ENCODE measurements around the gene OPCML. TPM values are rescaled to one million over a fixed set of nuclear protein-coding genes. Genes with fewer than 3 reads are reported as not detected.

Gene OPCML
- total RNA-seq, 1 experiment from 2014 or later = not detected

DNA sequence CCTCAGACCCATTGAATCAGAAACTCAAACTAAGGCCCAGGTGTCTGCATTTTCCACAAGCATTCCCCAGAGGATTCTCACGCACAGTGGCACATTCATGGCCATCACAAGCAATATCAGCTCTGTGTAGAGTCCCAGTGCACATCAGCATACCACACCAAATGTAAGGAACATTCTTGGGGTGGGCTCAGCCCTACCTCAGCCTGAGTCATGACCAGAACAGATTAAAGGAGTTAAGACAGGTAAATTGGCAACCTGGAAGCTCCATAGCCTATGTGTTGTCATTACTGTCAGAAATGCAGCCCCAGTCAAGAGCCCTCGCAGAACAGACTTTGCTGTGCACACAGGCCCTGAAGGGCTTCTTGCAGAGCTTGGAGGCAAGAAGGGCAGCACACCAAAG lies 53.1 kb downstream of the OPCML start:
- DNase-seq (ENCODE audit: low read depth, low spot score) (no peak), ATAC-seq (no peak)
- CTCF ChIA-PET = no interaction called here
- POLR2A ChIA-PET = no interaction called here
- no TSS peak for BruUV-seq (replicated peaks)
- no peaks in the 10 kb centered on the region for H3K27me3 ChIP-seq (ENCODE audit: control insufficient read depth, insufficient read depth, low read length)
- intact Hi-C loops (cut with micrococcal nuclease; ENCODE audit: unreplicated experiment) = no loop called here
- no peaks in the 10 kb centered on the region for H3K36me3 ChIP-seq (ENCODE audit: control insufficient read depth, insufficient read depth, low read length)
- in situ Hi-C loops (cut with HindIII; ENCODE audit: low pct_unique_long_range_greater_than_20kb, low sequenced_read_pairs) = no loop called here
- H3K4me3 ChIP-seq (ENCODE audit: low read depth in 2 of 2, low read length in 2 of 2) = no peak overlapping the region
- TF ChIP-seq, protein P1, sequence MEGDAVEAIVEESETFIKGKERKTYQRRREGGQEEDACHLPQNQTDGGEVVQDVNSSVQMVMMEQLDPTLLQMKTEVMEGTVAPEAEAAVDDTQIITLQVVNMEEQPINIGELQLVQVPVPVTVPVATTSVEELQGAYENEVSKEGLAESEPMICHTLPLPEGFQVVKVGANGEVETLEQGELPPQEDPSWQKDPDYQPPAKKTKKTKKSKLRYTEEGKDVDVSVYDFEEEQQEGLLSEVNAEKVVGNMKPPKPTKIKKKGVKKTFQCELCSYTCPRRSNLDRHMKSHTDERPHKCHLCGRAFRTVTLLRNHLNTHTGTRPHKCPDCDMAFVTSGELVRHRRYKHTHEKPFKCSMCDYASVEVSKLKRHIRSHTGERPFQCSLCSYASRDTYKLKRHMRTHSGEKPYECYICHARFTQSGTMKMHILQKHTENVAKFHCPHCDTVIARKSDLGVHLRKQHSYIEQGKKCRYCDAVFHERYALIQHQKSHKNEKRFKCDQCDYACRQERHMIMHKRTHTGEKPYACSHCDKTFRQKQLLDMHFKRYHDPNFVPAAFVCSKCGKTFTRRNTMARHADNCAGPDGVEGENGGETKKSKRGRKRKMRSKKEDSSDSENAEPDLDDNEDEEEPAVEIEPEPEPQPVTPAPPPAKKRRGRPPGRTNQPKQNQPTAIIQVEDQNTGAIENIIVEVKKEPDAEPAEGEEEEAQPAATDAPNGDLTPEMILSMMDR (IDR thresholded peaks at IDR 0.05) = no peak
- TF ChIP-seq POLR2AphosphoS5 (IDR thresholded peaks at IDR 0.05; ENCODE audit: low read depth, low read length) = no peak
- TF ChIP-seq, protein P2, sequence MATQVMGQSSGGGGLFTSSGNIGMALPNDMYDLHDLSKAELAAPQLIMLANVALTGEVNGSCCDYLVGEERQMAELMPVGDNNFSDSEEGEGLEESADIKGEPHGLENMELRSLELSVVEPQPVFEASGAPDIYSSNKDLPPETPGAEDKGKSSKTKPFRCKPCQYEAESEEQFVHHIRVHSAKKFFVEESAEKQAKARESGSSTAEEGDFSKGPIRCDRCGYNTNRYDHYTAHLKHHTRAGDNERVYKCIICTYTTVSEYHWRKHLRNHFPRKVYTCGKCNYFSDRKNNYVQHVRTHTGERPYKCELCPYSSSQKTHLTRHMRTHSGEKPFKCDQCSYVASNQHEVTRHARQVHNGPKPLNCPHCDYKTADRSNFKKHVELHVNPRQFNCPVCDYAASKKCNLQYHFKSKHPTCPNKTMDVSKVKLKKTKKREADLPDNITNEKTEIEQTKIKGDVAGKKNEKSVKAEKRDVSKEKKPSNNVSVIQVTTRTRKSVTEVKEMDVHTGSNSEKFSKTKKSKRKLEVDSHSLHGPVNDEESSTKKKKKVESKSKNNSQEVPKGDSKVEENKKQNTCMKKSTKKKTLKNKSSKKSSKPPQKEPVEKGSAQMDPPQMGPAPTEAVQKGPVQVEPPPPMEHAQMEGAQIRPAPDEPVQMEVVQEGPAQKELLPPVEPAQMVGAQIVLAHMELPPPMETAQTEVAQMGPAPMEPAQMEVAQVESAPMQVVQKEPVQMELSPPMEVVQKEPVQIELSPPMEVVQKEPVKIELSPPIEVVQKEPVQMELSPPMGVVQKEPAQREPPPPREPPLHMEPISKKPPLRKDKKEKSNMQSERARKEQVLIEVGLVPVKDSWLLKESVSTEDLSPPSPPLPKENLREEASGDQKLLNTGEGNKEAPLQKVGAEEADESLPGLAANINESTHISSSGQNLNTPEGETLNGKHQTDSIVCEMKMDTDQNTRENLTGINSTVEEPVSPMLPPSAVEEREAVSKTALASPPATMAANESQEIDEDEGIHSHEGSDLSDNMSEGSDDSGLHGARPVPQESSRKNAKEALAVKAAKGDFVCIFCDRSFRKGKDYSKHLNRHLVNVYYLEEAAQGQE (IDR thresholded peaks at IDR 0.05; ENCODE audit: insufficient read depth in 1 of 2, low read depth in 2 of 2, low read length in 1 of 2) = no peak
- H3K27ac ChIP-seq (ENCODE audit: low read length) = no peak overlapping the region
- no peaks in the 10 kb centered on the region for H3K9me3 ChIP-seq (ENCODE audit: control insufficient read depth, insufficient read depth, low read depth, low read length)
- no peaks in the 10 kb centered on the region for H3K4me1 ChIP-seq (ENCODE audit: control insufficient read depth, insufficient read depth, low read length)

DNA sequence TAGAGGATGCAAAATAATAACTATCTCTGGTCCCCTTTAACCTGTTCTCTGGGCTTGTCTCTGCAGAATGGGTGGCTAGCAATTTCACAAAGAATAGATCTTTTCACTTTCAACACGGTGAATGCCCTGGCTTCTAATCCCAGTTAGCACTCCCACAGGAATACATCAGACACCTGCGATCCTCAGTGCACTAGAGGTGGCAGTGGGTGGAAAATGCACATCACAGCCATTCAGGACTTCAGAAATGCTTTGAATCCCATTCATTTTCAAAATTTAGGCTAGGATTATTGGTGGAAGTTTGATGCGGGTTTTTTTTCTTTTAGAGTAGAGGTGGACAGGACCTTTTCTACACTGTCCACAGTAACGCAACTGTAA lies 55.1 kb downstream of the OPCML start:
- ChIA-PET CTCF (no interaction called here), POLR2A (no interaction called here)
- Histone ChIP-seq H3K9me3 (ENCODE audit: control insufficient read depth, insufficient read depth, low read depth, low read length) (no peaks in the 10 kb centered on the region), H3K27ac (ENCODE audit: low read length) (no peak overlapping the region), H3K4me1 (ENCODE audit: control insufficient read depth, insufficient read depth, low read length) (no peaks in the 10 kb centered on the region), H3K36me3 (ENCODE audit: control insufficient read depth, insufficient read depth, low read length) (no peaks in the 10 kb centered on the region), H3K27me3 (ENCODE audit: control insufficient read depth, insufficient read depth, low read length) (no peaks in the 10 kb centered on the region), H3K4me3 (ENCODE audit: low read depth in 2 of 2, low read length in 2 of 2) (no peak overlapping the region)
- DNase-seq (ENCODE audit: low read depth, low spot score) (no peak), ATAC-seq (no peak)
- intact Hi-C loops (cut with micrococcal nuclease; ENCODE audit: unreplicated experiment) = no loop called here
- no peak for TF ChIP-seq TCF7L2 (IDR thresholded peaks at IDR 0.05; ENCODE audit: low read depth, low read length)
- no peak for TF ChIP-seq POLR2AphosphoS5 (IDR thresholded peaks at IDR 0.05; ENCODE audit: low read depth, low read length)
- TF ChIP-seq, protein P2 (IDR thresholded peaks at IDR 0.05; ENCODE audit: insufficient read depth in 1 of 2, low read depth in 2 of 2, low read length in 1 of 2) = no peak
- TF ChIP-seq, protein P1 (IDR thresholded peaks at IDR 0.05) = no peak
- no peak for TF ChIP-seq SIN3A (IDR thresholded peaks at IDR 0.05; ENCODE audit: borderline replicate concordance, insufficient read depth, low read depth, low read length)
- BruUV-seq (replicated peaks) = no TSS peak
- in situ Hi-C loops (cut with HindIII; ENCODE audit: low pct_unique_long_range_greater_than_20kb, low sequenced_read_pairs) = no loop called here
